GM19025 (cell line): ENCODE data around the gene BAZ2B.

ENCODE experiments used
- ATAC-seq: cut with Tn5 transposase; IDR thresholded peaks from one replicate; pipeline ENCODE4 v1.9.1; 2021; ENCODE audit warnings: mild to moderate bottlenecking, low read depth, moderate library complexity; ENCODE audit not compliant: unreplicated experiment

The BAZ2B gene

GRCh38 chr2:159279700-159280099, 336.6 kb downstream of the BAZ2B start:
- no peak for ATAC-seq

DNA sequence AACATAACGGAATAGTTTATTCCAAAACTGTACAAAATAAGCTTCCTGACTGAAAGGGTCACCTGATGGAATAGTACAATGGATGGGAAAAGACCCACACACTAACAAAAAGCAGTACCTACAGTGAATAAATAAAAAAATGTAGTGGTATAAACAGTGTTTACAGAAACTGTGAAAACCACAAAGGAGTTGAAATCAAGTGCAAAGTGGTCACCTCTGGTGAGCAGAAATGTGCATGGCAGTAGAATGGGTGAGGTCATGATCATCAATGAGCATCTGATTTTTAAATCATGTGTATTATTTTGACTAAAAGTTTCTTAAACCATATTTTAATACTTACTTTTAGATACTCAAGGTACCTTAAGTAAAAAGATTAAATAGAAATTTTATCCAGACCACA, 341.2 kb downstream of the BAZ2B start:
- ATAC-seq: no peak

- ATAC-seq: no peak
Measured at GRCh38 chr2:159272156-159272555, 344.2 kb downstream of the BAZ2B start.

GRCh38 chr2:159270744-159271379, 345.5 kb downstream of the BAZ2B start:
- ATAC-seq: no peak
